GM19193 (cell line): ENCODE data around the gene JAG1.

Source experiments
- POLR2A ChIP-seq: IDR thresholded peaks from 4 replicates; pipeline ENCODE4 v1.6.1; 2011; ENCODE audit not compliant: insufficient read depth, insufficient read length; ENCODE audit errors: extremely low read depth

The JAG1 gene

GRCh38 chr20:10708351-10709185 lies 34.8 kb upstream of the JAG1 start:
- no peak for TF ChIP-seq POLR2A

- no peak for TF ChIP-seq POLR2A
Measured at GRCh38 chr20:10707791-10708190, 34.0 kb upstream of the JAG1 start.

- no peak for TF ChIP-seq POLR2A
Measured at GRCh38 chr20:10707068-10707467, 33.3 kb upstream of the JAG1 start.

- no peak for TF ChIP-seq POLR2A
Measured at GRCh38 chr20:10706460-10706811, 32.6 kb upstream of the JAG1 start.

GRCh38 chr20:10705801-10706459 lies 32.1 kb upstream of the JAG1 start:
- TF ChIP-seq POLR2A = no peak

- TF ChIP-seq POLR2A = no peak
Measured at GRCh38 chr20:10701607-10702006, 27.8 kb upstream of the JAG1 start.

GRCh38 chr20:10699941-10700340 lies 26.1 kb upstream of the JAG1 start:
- TF ChIP-seq POLR2A = no peak

GRCh38 chr20:10699489-10699888 lies 25.7 kb upstream of the JAG1 start:
- TF ChIP-seq POLR2A = no peak

- TF ChIP-seq POLR2A = no peak
Measured at GRCh38 chr20:10696650-10697049, 22.9 kb upstream of the JAG1 start.

GRCh38 chr20:10689385-10689784 lies 15.6 kb upstream of the JAG1 start:
- TF ChIP-seq POLR2A = no peak

GRCh38 chr20:10687895-10688294 lies 14.1 kb upstream of the JAG1 start:
- no peak for TF ChIP-seq POLR2A

GRCh38 chr20:10686356-10687133 lies 12.7 kb upstream of the JAG1 start:
- TF ChIP-seq POLR2A = no peak

- no peak for TF ChIP-seq POLR2A
Measured at GRCh38 chr20:10683537-10683936, 9.7 kb upstream of the JAG1 start.

- TF ChIP-seq POLR2A = no peak
Measured at GRCh38 chr20:10682939-10683338, 9.1 kb upstream of the JAG1 start.

- TF ChIP-seq POLR2A = no peak
Measured at GRCh38 chr20:10681494-10681893, 7.7 kb upstream of the JAG1 start.
